NCI-H2227 (cell line): Measurements from ENCODE around the gene NRSN2.
A peak's percentile ranks its signal among the peaks of the same experiment; 100 is the strongest.
"Not testable (repeated sequence)": the region's sequence is repeated elsewhere in the genome, so short reads cannot be mapped to it uniquely, and the experiment has no call there.

Experiments
- DNase-seq: peaks from one replicate; lab custom pipeline; 2025; ENCODE audit not compliant: unreplicated experiment; lab: John Stamatoyannopoulos, UW

The NRSN2 gene

DNA sequence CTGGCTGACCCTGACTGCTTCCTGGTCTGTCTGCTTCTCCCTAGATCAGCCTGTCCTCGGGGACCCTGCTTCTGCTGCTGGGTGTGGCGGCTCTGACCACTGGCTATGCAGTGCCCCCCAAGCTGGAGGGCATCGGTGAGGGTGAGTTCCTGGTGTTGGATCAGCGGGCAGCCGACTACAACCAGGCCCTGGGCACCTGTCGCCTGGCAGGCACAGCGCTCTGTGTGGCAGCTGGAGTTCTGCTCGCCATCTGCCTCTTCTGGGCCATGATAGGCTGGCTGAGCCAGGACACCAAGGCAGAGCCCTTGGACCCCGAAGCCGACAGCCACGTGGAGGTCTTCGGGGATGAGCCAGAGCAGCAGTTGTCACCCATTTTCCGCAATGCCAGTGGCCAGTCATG lies 6.3 kb downstream of the NRSN2 start:
- no peak for DNase-seq

GRCh38 chr20:354298-354977 lies 7.5 kb downstream of the NRSN2 start:
- DNase-seq, result peak; percentile 91

DNA sequence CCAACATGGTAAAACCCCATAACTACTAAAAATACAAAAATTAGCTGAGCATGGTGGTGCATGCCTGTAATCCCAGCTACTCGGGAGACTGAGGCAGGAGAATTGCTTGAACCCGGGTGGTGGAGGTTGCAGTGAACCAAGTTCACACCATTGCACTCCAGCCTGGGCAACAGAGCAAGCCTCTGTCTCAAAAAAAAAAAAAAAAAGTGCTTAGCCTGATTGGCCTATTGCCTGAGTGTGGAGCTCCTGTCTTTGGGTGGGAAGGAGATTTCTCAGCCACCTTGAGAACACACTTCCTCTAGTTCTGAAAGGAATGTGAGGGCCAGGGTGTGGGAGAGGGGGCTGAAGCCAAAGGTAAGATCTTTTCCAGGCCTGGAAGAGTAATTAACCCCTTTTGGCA lies 9.2 kb downstream of the NRSN2 start:
- not testable (repeated sequence) for DNase-seq

GRCh38 chr20:356745-357144 lies 9.8 kb downstream of the NRSN2 start:
- no peak for DNase-seq

GRCh38 chr20:358891-359555 lies 12.1 kb downstream of the NRSN2 start:
- DNase-seq, result no peak

DNA sequence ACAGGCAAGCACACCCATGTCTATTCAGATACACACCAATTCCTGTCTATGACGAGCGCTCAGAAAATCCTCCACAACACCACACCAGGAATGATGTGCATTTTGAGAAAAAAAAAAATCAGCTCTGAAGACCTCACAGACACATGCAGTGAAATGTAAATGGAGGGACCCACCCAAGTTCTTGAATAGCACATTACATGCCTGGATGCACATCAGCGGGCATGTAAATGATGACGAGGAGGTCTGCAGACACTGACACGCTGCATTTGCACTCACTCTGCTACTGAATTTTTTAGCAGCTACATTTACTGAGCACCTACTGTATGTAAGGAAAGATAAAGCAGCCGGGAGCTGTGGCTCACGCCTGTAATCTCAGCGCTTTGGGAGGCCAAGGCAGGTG lies 14.7 kb downstream of the NRSN2 start:
- DNase-seq, result no peak

DNA sequence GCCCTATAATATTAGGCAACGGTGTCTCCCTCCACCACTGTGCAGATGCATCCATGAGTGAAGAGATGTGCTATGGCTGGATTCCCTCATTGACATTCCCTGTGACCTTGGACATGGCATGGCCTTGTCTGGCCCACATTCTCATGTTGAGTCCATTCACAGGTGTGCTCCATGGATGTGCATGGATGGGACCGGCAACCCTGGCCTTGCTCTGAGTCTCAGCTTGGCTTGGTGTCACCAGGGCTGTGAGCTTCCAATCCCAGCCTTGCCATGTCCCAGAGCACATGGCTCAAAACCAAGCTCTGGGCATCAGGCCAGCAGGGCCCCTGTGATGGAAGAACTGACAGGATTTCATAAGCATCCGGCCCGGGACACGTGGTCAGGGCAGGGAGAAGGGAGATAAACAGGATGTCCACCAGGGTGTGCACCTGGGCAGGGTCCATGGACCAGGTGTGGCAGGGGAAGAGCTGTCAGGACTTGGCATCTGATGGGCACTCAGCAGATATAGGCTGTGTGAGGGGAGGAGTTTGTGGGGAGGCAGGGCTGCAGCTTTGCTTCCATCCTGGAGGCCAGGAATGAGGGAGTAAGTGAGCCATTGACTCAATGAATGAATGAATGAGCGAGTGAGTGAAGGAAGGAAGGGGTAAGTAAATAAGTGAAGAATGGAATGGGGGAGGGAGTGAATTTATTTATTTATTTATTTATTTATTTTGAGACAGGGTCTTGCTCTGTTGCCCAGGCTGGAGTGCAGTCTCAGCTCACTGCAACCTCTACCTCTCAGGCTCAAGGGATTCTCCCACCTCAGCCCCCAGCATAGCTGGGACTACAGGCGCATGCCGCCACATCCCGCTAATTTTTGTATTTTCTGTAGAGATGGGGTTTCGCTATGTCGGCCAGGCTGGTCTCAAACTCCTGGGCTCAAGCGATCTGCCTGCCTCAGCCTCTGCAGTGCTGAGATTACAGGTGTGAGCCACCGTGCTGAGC lies 15.7 kb downstream of the NRSN2 start:
- no peak for DNase-seq

- no peak for DNase-seq
Measured at GRCh38 chr20:363319-364078, 16.6 kb downstream of the NRSN2 start.

DNA sequence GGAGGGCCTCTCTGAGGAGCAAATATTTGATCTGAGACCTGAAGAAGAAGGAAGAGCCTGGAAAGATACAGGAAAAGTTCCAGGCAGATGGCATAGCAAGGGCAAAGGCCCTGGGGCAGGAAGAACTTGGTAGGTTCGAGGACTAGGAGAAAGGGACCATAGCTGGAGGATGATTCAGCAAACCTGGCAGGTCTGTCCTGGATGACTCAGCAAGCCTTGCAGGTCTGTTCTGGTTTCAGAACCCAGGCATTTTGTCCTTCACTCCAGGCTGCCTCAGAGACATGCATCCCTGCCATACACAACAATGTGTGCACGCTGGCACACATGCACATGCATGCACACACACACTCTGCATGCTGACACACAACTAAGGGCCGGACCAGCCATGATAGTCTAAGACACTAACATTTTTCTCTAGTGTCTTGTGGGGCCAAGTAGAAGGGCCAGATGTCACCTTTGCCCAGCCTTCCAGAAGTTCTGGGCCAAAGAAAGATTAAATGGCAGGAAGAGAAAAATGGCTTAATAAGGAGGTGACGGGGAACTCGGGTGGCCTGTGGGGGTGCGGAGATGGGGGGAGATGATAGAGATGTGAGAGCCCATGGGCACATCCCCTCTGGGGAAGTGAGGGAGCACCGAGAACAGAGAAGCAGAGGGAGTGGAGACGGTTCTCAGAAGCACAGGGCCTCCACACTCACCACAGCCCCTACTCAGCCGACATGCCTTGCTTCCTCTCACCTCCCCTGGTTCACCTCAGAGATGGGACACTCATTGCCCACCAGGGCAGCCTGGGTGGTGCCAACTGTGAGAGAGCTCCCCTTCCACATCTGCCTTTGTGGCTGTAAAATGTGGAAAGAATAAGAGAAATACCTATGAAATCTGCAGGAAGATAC lies 18.2 kb downstream of the NRSN2 start:
- DNase-seq, result no peak

GRCh38 chr20:366041-366718 lies 19.3 kb downstream of the NRSN2 start:
- no peak for DNase-seq

DNA sequence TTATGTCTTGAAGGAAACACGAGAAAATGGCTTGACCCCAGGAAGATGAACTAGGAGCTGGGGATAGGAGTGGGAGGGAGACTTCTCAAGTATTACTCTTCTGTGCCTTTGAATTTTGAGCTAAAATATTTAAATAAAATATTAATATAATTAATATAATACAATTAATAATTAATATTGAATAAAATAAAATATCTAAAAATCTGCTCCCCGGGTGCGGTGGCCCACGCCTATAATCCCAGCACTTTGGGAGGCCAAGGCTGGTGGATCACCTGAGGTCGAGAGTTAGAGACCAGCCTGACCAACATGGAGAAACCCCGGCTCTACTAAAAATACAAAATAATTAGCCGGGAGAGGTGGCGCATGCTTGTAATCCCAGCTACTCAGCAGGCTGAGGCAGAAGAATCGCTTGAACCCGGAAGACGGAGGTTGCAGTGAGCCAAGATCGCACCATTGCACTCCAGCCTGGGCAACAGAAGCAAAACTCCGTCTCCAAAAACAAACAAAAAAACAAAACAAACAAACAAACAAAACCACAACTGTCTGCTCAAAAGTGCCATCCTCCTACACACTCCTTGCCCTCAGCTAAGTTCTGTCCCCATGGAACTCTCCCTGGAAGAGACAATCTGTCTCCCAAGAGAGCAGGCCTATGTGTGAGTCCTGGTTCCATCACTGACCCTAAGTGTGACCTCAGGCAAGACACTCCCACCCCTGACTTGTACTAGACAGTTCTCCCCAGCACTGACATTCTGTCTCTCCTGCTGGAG lies 20.0 kb downstream of the NRSN2 start:
- DNase-seq, result no peak

- no peak for DNase-seq
Measured at GRCh38 chr20:367486-367887, 20.6 kb downstream of the NRSN2 start.

DNA sequence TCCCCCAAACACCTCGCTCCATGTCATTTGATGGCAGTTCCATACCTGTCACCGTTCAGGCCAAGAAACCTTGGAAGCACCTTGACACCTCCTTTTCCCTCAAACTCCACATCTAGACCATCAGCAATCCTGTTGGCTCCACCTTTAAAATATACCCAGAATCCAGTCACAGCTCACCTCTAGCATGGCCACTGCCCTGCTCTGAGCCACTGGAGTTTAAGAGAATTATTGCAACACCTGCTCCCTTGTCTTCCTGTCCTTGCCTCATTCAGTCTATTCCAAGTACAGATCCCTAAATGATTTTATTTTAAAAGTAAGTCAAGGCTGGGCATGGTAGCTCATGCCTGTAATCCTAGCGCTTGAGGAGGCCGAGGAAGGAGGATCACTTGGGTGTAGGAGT lies 22.0 kb downstream of the NRSN2 start:
- DNase-seq, result no peak

- DNase-seq, result no peak
Measured at GRCh38 chr20:370151-370600, 23.3 kb downstream of the NRSN2 start.

DNA sequence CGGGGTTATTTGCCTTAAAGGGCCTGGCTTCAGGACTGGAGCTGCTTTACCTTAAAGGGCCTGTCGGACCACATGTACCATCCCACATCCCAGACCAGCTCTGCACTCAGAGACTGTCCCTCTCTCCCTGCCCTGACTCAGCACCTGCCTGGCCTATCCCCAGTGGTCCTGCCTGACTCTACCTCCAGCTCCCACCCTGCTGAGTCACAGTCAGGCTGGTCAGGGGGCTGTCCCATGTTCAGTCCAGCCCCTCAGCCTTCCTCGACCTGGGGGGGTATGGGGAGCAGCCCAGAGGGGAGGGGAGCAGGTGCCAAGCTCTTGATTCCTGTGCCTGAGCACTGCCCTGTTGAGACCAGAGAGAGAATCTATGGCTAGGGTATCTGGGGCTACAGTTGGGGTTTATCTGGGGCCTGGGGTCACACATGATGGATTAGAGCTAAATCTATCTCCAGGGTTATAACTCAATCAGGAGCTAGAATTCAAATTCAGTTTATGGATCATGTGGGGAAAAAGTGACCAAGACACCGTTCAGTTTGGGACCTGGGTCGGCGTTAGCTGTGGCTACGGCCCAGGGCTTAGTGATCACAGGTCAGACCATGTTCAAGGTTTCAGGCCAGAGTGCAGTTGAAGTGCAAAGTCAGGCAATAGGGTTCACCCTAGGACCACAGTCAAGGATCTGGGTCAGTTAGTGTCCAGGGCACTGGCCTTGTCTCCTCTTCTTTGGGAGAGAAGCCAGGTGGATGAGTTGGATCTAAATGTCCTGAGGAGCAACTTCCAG lies 24.3 kb downstream of the NRSN2 start:
- no peak for DNase-seq

DNA sequence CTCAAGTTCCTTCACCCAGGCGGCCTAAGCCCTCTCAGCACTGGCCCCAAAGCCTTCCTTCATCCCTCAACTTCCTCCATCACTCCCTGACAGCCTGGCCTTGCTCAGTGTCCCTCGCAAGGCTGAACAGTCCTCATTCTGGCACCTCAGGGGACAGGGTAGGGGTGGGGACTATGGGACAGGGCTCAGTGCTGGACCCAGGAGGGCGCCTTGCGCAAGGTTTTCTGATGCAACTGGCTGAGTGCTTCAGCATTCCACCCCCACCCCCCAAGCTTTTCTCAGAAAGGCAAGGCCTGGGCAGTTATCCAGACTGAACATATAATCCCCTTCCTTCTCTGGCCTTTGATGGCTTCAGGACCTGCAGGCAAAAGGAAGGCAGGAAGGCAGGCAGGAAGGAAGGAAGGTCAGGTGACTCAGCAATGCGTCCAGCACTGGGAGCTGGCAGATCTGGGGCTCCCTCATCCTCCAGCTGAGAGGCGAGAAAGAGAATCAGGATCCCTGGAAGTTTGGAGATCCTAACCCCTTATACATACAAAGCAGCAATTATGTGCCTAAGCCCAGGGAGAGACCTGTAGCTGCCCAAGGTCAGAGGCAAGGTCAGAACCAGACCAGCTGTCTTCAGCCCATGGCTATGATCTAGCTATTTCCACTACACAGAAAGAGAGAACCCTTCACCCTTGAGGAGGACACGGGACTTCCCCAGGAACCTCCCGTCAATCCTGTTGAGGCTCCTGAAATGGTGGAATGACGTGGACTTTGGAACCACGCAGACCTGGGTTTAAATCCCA lies 25.0 kb downstream of the NRSN2 start:
- no peak for DNase-seq

DNA sequence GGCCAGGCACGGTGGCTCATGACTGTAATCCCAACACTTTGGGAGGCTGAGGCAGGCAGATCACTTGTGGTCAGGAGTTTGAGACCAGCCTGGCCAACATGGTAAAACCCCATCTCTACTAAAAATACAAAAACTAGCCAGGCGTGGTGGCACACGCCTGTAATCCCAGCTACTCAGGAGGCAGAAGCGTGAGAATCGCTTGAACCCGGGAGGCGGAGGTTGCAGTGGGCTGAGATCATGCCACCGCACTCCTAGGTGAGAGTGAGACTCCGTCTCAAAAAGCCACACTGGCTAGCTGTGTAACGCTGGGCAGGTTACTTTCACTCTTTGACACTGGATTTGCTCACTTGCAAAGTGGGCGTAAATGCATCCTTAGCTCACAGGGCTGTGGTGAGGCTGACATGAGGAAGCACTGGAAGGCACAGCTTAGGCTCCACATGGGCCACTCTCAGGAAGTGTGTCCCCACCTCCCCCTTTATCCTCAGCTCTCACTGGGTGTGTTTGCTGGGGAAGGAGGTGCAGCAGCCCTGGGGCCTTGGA lies 25.7 kb downstream of the NRSN2 start:
- not testable (repeated sequence) for DNase-seq
